ENCODE measurements around the gene CCDC185.

Gene CCDC185

GRCh38 chr1:223393275-223394214 lies at the start of gene CCDC185:
CCDC185 (plus strand) TSS chr1:223393415; CDS start chr1:223393476, 61 bp downstream.
- DNase-seq: no peak

DNA sequence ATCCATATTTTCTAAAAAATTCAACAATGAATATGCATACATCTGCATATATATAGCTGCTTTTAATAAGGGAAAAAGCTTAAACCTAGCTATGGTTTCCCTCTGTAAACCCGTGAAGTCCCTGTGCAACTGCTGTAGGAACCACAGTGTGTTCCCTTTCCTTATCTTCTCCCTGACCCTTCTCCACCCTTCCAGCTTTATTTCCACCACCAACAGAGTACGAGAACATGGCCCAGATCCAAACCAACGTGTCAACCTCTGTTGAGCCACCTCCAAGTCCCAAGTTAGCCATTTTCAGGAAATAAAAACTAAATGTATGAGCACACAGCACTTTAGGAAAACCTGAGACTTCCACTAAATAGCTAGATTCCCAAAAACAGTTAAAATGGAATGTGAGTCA lies 49.5 kb upstream of the CCDC185 start:
- DNase-seq: no peak

- no peak for DNase-seq
Measured at GRCh38 chr1:223344491-223344890, 48.7 kb upstream of the CCDC185 start.

DNA sequence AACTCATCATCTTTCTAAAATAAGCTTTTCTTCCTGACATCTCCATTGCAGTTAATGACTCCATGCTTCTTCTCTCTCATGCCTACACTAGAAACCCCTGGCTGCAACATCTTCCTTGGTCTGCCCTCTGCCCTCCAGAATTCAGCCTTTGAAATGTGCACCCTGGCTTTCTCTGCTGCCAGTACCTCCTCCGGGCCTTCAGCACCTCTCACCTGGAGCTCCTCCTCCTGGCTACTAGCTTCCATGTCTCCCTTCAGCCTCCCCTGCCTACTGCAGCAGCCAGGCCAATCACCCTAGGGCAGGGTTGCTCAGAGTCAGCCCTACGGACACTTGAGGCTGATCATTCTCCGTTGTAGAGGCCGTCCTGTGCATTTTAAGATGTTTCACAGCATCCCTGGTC lies 47.5 kb upstream of the CCDC185 start:
- no peak for DNase-seq

GRCh38 chr1:223346311-223346710 lies 46.9 kb upstream of the CCDC185 start:
- DNase-seq: no peak

DNA sequence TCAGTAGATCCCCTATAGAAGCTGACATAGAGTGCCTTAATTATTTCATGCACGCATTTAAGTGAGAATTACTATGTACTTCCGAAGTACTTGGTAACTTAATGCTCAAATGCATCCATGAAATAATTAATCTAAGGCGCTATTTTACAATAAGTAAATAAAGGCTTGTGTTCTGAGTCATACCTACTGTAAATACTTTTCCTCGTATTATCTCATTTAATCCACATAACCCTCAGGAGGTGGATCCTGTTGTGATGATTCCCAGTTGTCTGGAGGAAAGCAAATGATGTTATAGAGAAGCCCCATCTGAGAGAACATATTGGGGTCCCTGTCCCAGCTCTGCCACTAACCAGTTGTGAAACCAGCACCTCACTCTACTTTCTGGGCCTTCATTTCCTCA lies 45.6 kb upstream of the CCDC185 start:
- no peak for DNase-seq

GRCh38 chr1:223348439-223348838 lies 44.8 kb upstream of the CCDC185 start:
- DNase-seq: no peak

DNA sequence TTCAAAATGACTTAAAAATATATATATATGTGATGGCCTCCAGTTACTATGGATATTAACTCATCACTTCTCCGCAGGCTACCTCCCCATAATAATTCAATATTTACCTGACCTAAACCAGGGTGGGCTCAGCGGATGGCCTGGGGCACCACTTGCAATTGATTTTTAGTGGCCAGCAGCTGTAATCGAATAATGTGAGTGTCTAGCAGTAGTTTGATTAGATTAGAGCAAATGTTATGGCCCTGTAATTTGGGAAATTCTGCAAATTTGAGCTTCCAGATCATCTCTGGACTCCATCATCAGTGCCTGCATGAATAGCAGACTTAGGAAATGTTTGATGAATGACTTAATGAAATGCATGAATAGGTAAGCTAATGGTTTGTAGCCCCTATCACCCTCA lies 44.0 kb upstream of the CCDC185 start:
- no peak for DNase-seq

- DNase-seq: no peak
Measured at GRCh38 chr1:223350361-223350908, 42.8 kb upstream of the CCDC185 start.

GRCh38 chr1:223352944-223353343 lies 40.3 kb upstream of the CCDC185 start:
- no peak for DNase-seq

DNA sequence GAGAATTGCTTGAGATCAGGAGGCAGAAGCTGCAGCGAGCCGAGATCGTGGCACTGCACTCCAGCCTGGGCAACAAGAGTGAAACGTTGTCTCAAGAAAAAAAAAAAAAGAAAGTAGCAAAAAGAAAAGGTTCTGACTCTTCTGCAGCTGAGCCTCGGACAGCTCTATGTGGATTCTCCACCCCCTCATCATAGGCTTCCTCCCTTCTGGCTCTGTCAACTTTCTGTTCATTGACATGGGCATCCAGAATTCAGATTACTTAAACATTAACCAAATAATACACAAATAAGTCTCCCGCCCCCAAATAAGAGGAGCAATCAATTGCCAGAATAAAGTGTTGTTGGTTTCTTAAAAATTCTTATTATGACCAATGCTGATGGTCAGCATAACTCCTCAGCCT lies 39.3 kb upstream of the CCDC185 start:
- no peak for DNase-seq

DNA sequence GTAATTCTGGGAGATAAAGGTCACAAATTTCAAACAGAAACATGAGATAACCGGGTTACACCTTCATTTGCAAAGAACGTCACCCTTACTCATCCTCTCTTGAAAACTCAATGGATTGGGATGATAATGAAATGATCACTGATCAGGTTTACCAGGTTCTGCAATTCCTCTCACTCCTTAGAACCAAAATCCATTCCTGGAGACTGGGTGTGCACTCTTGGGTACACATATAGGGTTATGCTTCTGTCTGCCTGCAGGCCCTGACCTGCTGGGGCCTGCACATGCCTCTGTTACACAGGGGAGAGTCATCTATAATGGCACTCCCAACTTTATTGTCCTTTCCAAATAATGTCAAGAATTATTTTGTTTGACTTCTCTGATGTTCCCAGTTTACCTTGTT lies 37.5 kb upstream of the CCDC185 start:
- DNase-seq: no peak

DNA sequence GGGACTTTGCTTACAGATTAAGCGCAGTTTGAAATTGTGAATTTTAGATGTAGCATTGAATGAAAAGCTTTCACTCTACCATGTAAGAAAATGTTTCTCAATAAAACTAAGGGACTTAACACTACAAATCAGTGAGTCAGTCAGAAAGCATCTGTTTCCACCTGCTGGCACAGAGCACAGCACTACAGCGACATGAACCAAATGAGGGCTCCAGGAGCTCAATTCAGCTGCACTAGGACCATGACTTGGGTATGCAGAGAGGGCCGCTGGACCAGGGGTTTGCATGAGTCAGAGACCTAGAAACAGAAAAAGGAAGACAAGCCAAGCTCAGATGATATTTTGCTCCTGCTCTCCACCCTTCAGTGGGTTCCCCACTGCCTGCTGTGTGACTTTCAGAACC lies 34.4 kb upstream of the CCDC185 start:
- DNase-seq: no peak

DNA sequence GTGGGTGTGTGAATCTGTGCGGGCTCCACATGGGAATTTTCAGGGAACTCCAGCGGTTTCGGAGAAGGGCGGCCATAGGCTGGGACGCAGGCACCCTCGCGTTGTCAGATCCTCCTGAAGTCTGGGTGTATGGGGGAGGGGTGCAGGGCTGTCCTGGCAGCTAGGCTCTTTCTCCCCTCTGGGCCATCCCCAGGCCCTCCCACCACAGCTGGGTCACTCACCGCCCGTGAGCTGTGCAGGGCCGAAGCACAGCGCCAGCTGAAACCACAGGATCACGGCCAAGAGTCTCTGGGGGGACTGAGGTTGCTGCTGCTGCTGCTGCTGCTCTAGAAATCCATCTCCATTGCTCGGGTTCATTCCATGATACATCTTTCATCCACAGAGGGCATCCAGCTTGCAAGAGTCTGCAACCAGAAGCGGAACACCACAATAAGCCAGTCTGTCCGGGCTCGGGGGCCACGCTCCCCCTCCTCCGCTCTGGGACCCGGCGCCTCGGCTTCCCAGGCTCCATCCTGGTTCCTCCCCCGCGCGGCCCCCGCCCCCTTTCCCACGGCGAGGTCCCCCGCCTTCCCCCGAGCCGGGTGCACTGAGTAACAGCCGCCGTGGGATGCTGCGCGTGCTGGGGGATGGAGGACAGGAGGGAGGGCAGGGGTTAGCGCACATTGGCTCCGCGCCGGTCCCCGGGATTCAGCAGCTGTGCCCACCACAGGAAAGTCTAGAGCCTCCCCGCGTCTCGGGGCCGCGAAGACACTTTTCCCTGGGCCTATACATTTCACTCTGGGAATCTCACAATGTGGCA lies 30.0 kb upstream of the CCDC185 start:
- no peak for DNase-seq

DNA sequence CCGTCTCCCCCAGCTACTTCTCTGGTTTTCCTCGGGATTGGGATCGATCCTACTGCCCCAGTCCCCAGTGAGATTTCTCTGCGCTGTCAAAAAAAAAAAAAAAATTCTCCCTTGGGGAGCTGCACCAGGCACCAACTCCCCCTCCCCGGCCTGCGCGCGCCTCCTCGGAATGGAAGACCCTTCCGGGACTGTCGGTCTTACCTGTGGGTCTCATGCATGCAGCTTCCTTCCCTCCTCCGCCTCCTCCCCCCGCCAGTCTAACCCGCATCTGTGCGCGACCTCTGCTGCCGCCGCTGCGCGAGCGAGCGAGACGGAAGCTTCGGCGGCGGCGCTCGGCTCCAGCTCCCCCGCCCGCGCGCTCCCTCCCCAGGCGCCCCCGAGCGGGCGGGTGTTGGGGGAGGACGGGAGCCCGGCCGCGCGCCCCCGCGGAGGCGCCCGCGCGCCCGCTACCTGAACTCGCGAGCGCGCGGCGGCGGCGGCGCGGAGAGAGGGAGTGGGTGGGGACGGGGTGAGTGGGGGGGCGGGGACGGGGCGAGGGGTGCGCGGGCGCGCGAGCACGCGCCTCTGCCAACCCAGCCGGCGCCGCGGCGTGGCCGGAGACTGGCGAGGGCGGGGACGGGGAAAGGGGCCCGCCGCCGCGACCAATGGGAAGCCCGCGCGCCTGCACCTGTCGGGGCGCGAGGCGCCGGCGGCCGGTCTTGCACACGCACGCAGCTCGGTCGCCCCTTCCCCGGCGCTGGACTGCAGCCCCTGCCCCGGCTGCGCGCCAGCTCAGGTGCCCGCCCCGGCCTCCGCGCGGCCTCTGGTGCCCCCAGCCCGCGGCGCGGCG lies 29.1 kb upstream of the CCDC185 start, which contains the start of gene SUSD4:
TSS of gene SUSD4 (minus strand) at position 321 of the 829 bp plus-strand sequence. CDS start 751 bp downstream, outside the sequence.
- no peak for DNase-seq

DNA sequence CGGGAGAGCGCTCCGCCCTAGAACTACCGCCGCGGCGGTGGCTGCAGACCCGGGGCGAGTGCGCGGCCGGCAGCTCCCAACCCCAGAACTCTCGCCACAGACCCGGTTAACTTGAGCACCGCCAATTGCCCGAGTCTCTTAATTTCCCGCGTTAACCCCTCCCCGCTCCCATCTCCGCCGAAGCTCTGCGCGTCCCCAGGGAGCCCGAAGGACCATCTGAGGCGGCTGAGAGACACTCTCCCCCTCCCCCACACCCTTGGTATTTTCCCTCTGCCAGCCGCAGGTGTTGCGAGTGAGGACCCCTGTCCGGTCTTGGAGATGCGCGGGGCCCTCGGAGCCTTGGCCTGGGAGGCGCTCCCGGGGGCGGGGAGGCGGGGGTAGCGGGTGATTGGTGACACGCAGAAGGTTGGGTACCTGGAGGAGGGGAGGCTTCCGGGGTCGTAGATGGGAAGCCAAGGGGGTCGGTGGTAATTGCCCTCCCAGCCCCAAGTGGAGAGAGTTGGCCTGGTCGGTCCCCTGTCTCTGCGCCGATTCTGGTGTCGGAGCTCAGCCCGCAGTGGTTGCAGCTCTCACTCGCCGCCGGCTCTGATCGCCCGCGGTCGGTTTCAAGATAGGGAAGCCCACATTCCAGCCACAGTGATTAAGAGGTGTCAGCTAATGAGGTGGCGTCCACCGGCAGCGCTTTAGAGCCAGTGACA lies 28.4 kb upstream of the CCDC185 start:
- no peak for DNase-seq

DNA sequence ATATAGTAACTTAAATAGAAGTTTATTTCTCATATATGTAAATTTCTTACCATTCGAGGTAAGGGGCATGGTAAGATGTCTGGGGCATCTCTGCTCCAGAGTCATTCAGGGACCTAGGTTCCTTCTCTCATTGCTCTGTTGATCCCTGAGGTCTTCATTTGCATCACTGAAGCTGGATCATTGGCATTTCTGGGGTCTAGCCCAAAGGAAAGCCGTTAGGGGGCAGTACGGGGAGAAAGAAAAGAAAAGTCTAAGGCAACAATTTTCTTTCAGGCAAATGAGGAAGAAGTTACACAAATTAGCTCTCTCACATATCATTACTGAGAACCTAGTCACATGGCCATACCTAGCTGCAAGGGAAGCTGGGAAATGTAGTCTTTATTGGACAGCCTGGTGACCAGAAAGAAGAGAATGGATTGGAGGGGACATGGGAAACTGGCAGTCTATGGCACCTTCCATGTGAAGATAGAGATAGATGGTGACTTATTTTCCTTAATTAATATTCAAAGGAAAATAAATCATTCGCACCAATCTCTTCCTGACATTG lies 19.1 kb upstream of the CCDC185 start:
- DNase-seq: no peak

DNA sequence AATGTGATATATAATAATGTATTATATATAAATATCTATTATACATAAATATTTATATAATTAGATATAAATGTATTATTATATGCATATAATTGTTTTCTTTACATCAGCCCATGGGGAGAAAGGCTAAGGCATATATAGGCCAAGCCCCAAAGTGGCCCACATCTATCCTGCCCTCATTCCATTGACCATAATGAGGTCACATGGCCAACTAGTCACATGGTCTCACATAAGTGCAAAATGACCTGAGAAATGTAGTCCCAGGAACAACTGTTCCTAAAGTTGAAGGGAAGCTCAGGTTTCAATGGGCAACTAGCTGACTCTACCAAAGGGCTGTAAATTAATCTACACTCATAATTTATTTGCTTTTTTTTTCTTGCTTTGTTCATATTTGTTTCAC lies 14.5 kb upstream of the CCDC185 start:
- no peak for DNase-seq

DNA sequence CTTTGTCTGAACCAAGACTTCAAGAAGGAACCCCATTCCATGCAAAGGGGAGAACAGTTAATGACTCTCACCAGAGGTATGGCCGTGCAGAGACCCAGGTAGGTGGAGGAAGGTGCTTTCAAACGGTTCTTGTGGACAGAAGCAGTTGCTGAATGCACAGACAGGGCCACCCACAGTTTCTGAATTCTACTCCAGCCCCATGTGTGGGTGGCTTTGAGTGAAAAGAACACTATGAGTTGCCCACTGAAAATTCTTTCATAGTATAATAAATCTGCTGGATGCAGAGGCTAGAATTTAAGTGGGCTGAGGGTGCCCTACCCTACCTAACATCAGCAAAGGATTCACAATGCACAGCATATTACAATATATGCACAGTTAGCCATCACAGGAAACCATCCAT lies 7.2 kb upstream of the CCDC185 start:
- DNase-seq: no peak

- no peak for DNase-seq
Measured at GRCh38 chr1:223390618-223391017, 2.6 kb upstream of the CCDC185 start.

DNA sequence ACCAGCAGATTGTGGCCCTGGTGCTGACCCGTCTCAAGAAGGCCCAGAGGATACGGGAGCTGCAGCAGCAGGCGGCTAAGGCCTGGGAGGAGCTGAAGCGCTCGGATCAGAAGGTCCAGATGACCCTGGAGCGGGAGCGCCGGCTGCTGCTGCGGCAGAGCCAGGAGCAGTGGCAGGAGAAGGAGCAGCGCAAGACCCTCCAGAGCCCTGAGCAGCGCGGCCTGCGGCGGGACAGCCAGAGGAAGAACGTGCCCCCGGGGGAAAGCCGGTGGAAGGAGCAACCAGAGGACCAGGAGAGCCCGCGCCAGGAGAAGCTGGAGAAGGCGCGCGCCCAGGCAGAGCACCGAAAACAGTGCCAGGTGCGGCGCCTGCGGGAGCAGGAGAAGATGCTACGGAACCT lies 1.0 kb downstream of the CCDC185 start:
- DNase-seq: no peak

DNA sequence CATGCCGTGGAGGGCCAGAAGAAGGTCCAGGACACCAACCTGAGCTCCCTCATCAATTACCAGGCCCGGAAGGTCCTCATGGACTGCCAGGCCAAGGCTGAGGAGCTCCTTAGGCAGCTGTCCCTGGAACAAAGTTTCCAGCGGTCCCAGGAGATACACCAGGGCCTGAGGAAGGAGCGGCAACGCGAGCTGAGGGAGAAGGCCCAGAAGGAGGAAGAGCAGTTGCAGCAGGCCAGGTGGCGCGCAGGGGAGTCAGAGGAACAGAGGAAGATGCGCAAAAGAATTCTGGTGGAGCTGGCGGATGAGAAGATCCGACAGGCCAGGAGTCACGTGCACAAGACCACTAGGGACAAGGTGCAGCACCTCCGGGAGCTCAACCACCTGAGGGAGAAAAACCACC lies 1.5 kb downstream of the CCDC185 start:
- DNase-seq: no peak
